Neural cell (in vitro differentiated cells): ENCODE data around the gene KRT78. TPM values are rescaled to one million over a fixed set of nuclear protein-coding genes. Genes with fewer than 3 reads are reported as not detected.

Experiments
- H2AFZ ChIP-seq: fragments of 200-600, 300-800 bp; sonication (generic), shearing (Covaris generic); 2 replicates; pipeline ENCODE4 v1.6.0; 2014; ENCODE audit warnings: low read depth, mild to moderate bottlenecking, antibody characterized with exemption, low read length, moderate library complexity
- H3F3A ChIP-seq: fragments of 200-600 bp; shearing (Covaris generic); 2 replicates; pipeline ENCODE4 v1.6.1; 2016; ENCODE audit warnings: mild to moderate bottlenecking, moderate library complexity, mixed read lengths, antibody characterized with exemption, low read length; ENCODE audit not compliant: insufficient read depth, poor library complexity, severe bottlenecking
- H3K27ac ChIP-seq: fragments of 200-600, 300-800 bp; sonication (generic), shearing (Covaris generic); 2 replicates; pipeline ENCODE4 v1.5.1; 2014; ENCODE audit warnings: mild to moderate bottlenecking, low read length, moderate library complexity
- H3K27me3 ChIP-seq: fragments of 300-800, 200-600 bp; sonication (generic), shearing (Covaris generic); 2 replicates; pipeline ENCODE4 v1.6.0; 2014; ENCODE audit warnings: mild to moderate bottlenecking, low read depth, low read length, moderate library complexity; ENCODE audit not compliant: insufficient read depth
- H3K36me3 ChIP-seq: fragments of 300-800, 200-600 bp; sonication (generic), shearing (Covaris generic); 2 replicates; pipeline ENCODE4 v1.5.1; 2014; ENCODE audit warnings: mild to moderate bottlenecking, antibody characterized with exemption, low read length, moderate library complexity; ENCODE audit not compliant: insufficient read depth
- H3K4me2 ChIP-seq: fragments of 300-800, 200-600 bp; sonication (generic), shearing (Covaris generic); 2 replicates; pipeline ENCODE4 v1.6.0; 2014; ENCODE audit warnings: mild to moderate bottlenecking, low read length
- H3K4me3 ChIP-seq: fragments of 300-800, 200-600 bp; sonication (generic), shearing (Covaris generic); 2 replicates; pipeline ENCODE4 v1.5.1; 2014; ENCODE audit warnings: mild to moderate bottlenecking, low read length, moderate library complexity
- H3K79me2 ChIP-seq: fragments of 200-600 bp; shearing (Covaris generic); replicated peaks from 2 replicates; pipeline ENCODE4 v1.6.0; 2014; ENCODE audit warnings: mild to moderate bottlenecking, low read length, moderate library complexity; ENCODE audit not compliant: insufficient read depth
- H3K9ac ChIP-seq: fragments of 300-800, 200-600 bp; sonication (generic), shearing (Covaris generic); 2 replicates; pipeline ENCODE4 v1.6.1; 2016; ENCODE audit warnings: mild to moderate bottlenecking, low read length, mixed read lengths
- H3K9me2 ChIP-seq: fragments of 200-600 bp; shearing (Covaris generic); 2 replicates; pipeline ENCODE4 v1.6.1; 2016; ENCODE audit warnings: mild to moderate bottlenecking, low read length, mixed read lengths; ENCODE audit not compliant: insufficient read depth
- H3K9me3 ChIP-seq: fragments of 200-600, 300-800 bp; sonication (generic), shearing (Covaris generic); 2 replicates; pipeline ENCODE4 v1.6.1; 2016; ENCODE audit warnings: mild to moderate bottlenecking, mixed run types, low read length, moderate library complexity, mixed read lengths
- H4K20me1 ChIP-seq: fragments of 200-600 bp; shearing (Covaris generic); 2 replicates; pipeline ENCODE4 v1.6.1; 2016; ENCODE audit warnings: mild to moderate bottlenecking, mixed run types; ENCODE audit not compliant: insufficient read depth
- CTCF ChIP-seq: fragments of 450-650 bp; IDR thresholded peaks from 2 replicates; pipeline ENCODE4 v1.5.1; 2014; ENCODE audit warnings: antibody characterized with exemption, mild to moderate bottlenecking, moderate library complexity; ENCODE audit not compliant: poor library complexity, severe bottlenecking
- EP300 ChIP-seq: fragments of 450-650 bp; conservative IDR thresholded peaks from 2 replicates; pipeline ENCODE4 v1.6.1; 2014; ENCODE audit warnings: antibody characterized with exemption, mild to moderate bottlenecking, moderate library complexity; ENCODE audit not compliant: poor library complexity, severe bottlenecking
- EZH2 ChIP-seq: fragments of 200-600, 300-800 bp; shearing (Covaris generic), sonication (generic); IDR thresholded peaks from 2 replicates; pipeline ENCODE4 v1.6.1; 2014; ENCODE audit warnings: antibody characterized with exemption, low read length, borderline replicate concordance, mild to moderate bottlenecking; ENCODE audit not compliant: insufficient read depth, poor library complexity, severe bottlenecking
- MXI1 ChIP-seq: fragments of 450-650 bp; conservative IDR thresholded peaks from 2 replicates; pipeline ENCODE4 v1.6.1; 2014; ENCODE audit warnings: antibody characterized with exemption, mild to moderate bottlenecking; ENCODE audit not compliant: poor library complexity, severe bottlenecking
- POLR2AphosphoS5 ChIP-seq: IDR thresholded peaks from 2 replicates; pipeline ENCODE4 v1.6.1; 2012
- RAD21 ChIP-seq: fragments of 450-650 bp; conservative IDR thresholded peaks from 2 replicates; pipeline ENCODE4 v1.6.1; 2014; ENCODE audit warnings: antibody characterized with exemption, mild to moderate bottlenecking, moderate library complexity
- SMC3 ChIP-seq: fragments of 450-650 bp; conservative IDR thresholded peaks from 2 replicates; pipeline ENCODE4 v1.6.1; 2014; ENCODE audit warnings: antibody characterized with exemption, mild to moderate bottlenecking, moderate library complexity; ENCODE audit not compliant: poor library complexity
- TAF1 ChIP-seq: IDR thresholded peaks from 2 replicates; pipeline ENCODE4 v1.6.1; 2012; ENCODE audit warnings: low read depth
- polyA plus RNA-seq: library from polyadenylated mRNA; depleted of rRNA; stranded (reverse); fragments of >200 nt; gene quantifications from 2 replicates; pipeline ENCODE4 v1.2.3, GENCODE V29; 2014
- TF ChIP-seq, protein P1 (sequence below): IDR thresholded peaks from 2 replicates; pipeline ENCODE4 v1.6.1; 2012; ENCODE audit warnings: borderline replicate concordance

Gene KRT78
- polyA plus RNA-seq, 1 donor from 2014 or later, result not detected

DNA sequence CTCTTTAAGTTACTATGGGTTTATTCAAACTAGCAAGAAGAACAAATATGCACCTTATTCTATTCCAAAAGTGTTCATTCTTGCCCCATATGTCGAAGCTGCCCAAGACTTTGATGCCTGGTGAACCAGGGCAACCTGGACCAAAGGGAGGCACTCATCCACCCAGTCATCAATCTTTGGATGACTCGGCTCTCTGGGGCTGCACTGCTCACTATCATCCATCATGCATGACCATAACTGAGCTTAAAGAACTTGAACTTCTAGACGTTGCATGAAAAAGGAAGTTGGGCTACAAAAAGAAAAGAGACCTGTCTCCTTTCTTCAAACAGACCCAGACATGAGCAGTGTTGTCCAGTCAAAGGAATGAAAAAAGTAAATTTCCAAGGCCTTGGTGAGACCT, 36.0 kb downstream of the KRT78 start:
- Histone ChIP-seq H3K4me3 (no peak overlapping the region), H3K9me3 (no peaks in the 10 kb centered on the region), H3K9me2 (no peaks in the 10 kb centered on the region), H3F3A (no peaks in the 10 kb centered on the region), H4K20me1 (no peaks in the 10 kb centered on the region), H3K4me2 (no peak overlapping the region), H3K36me3 (no peaks in the 10 kb centered on the region), H3K27me3 (no peaks in the 10 kb centered on the region), H3K27ac (no peak overlapping the region), H3K9ac (no peak overlapping the region), H2AFZ (no peak overlapping the region), H3K79me2 (no peaks in the 10 kb centered on the region)
- TF ChIP-seq EP300 (no peak), TAF1 (no peak), EZH2 (no peak), SMC3 (no peak), CTCF (no peak), MXI1 (no peak), POLR2AphosphoS5 (no peak), RAD21 (no peak)
- TF ChIP-seq, protein P1, sequence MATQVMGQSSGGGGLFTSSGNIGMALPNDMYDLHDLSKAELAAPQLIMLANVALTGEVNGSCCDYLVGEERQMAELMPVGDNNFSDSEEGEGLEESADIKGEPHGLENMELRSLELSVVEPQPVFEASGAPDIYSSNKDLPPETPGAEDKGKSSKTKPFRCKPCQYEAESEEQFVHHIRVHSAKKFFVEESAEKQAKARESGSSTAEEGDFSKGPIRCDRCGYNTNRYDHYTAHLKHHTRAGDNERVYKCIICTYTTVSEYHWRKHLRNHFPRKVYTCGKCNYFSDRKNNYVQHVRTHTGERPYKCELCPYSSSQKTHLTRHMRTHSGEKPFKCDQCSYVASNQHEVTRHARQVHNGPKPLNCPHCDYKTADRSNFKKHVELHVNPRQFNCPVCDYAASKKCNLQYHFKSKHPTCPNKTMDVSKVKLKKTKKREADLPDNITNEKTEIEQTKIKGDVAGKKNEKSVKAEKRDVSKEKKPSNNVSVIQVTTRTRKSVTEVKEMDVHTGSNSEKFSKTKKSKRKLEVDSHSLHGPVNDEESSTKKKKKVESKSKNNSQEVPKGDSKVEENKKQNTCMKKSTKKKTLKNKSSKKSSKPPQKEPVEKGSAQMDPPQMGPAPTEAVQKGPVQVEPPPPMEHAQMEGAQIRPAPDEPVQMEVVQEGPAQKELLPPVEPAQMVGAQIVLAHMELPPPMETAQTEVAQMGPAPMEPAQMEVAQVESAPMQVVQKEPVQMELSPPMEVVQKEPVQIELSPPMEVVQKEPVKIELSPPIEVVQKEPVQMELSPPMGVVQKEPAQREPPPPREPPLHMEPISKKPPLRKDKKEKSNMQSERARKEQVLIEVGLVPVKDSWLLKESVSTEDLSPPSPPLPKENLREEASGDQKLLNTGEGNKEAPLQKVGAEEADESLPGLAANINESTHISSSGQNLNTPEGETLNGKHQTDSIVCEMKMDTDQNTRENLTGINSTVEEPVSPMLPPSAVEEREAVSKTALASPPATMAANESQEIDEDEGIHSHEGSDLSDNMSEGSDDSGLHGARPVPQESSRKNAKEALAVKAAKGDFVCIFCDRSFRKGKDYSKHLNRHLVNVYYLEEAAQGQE, result no peak

DNA sequence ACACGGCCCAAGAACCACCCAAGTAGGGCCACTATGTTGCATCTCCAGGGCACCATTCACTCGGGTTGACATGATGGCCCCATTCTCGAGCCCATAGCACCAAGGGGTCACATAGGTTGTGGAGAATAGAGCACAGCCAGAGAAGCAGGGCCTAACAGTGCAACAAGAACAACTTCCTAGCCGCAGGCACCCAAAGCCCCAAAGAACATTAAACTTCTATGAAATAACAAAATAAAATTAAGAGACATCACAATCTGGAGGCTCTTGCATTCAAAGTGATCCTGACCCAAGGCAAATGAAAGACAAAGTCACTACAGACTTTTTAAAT, 36.8 kb downstream of the KRT78 start:
- no peaks in the 10 kb centered on the region for H3K9me3 ChIP-seq
- no peak overlapping the region for H3K4me3 ChIP-seq
- no peaks in the 10 kb centered on the region for H4K20me1 ChIP-seq
- no peaks in the 10 kb centered on the region for H3K9me2 ChIP-seq
- H2AFZ ChIP-seq, result no peak overlapping the region
- TF ChIP-seq, protein P1, result no peak
- TF ChIP-seq TAF1, result no peak
- H3K9ac ChIP-seq, result no peak overlapping the region
- no peak overlapping the region for H3K4me2 ChIP-seq
- H3F3A ChIP-seq, result no peaks in the 10 kb centered on the region
- no peaks in the 10 kb centered on the region for H3K79me2 ChIP-seq
- H3K27ac ChIP-seq, result no peak overlapping the region
- H3K27me3 ChIP-seq, result no peaks in the 10 kb centered on the region
- no peaks in the 10 kb centered on the region for H3K36me3 ChIP-seq
